NCI-H146 treated with DMSO at 0.1 percent for 48 hours (cell line): ENCODE data around the gene FMO1.
A peak's percentile ranks its signal among the peaks of the same experiment; 100 is the strongest.
"Not testable (repeated sequence)": the region's sequence is repeated elsewhere in the genome, so short reads cannot be mapped to it uniquely, and the experiment has no call there.

ENCODE experiments used
- DNase-seq: peaks from one replicate; lab custom pipeline; 2025; ENCODE audit not compliant: unreplicated experiment; lab: John Stamatoyannopoulos, UW

Gene FMO1

GRCh38 chr1:171279234-171279633 is 30.9 kb downstream of the FMO1 start:
- DNase-seq = no peak

GRCh38 chr1:171279678-171280077 is 31.4 kb downstream of the FMO1 start:
- DNase-seq = no peak

DNA sequence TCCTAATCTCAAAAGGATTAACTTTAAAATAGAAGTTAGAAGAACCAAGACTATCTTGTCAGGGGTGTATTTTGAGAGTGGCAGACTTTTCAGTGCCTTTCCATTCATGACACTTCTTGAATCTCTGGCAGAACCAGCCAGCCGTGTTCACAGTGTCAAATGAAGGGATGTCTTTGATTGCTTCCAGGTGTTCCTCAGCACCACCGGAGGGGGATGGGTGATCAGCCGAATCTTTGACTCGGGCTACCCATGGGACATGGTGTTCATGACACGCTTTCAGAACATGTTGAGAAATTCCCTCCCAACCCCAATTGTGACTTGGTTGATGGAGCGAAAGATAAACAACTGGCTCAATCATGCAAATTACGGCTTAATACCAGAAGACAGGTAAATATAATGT is 32.3 kb downstream of the FMO1 start:
- DNase-seq = no peak

GRCh38 chr1:171286032-171286705 is 37.9 kb downstream of the FMO1 start:
- DNase-seq = no peak

GRCh38 chr1:171290621-171291020 is 42.3 kb downstream of the FMO1 start:
- no peak for DNase-seq

- no peak for DNase-seq
Measured at GRCh38 chr1:171292799-171293198, 44.5 kb downstream of the FMO1 start.

- not testable (repeated sequence) for DNase-seq
Measured at GRCh38 chr1:171295383-171295782, 47.1 kb downstream of the FMO1 start.

- no peak for DNase-seq
Measured at GRCh38 chr1:171295821-171296220, 47.5 kb downstream of the FMO1 start.

DNA sequence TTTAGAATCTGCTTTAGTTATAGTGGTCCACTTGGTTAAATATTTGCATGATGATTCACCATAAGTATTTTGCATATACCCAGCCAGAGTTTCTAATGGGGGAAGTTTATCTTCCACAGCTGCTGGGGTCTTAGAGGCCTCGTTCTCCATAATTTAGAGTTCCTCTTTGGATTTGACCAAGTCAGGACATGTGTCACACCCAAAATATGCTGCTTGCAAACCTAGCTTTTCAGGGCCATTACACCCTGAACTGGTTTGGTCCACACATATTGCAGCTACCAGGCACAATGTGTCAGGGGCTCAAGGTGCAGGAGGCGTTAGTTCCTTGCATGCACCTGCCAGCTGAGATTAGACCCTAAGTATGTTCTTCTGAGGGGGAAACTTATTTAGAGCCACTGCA is 48.6 kb downstream of the FMO1 start:
- no peak for DNase-seq

GRCh38 chr1:171298696-171299095 is 50.4 kb downstream of the FMO1 start:
- DNase-seq = no peak

DNA sequence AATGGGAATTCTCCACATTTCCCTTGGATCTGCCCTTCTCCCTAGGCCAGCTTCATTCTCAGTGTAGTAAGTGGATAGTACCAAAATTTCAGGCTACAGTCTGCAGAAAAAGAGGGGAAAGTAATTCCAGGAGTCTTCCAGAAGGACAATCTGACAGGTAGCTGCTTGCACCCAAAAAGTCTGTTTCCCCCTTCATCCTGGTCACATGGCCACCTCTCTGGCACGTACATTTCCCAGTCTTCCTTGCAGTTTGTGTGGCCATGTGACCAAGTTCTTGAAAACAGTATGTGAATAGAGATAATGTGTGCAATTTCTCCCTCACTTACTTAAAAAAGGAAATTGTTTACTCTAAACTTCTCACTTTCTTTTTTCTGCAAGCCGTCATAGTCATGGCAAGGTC is 51.0 kb downstream of the FMO1 start:
- DNase-seq = no peak

DNA sequence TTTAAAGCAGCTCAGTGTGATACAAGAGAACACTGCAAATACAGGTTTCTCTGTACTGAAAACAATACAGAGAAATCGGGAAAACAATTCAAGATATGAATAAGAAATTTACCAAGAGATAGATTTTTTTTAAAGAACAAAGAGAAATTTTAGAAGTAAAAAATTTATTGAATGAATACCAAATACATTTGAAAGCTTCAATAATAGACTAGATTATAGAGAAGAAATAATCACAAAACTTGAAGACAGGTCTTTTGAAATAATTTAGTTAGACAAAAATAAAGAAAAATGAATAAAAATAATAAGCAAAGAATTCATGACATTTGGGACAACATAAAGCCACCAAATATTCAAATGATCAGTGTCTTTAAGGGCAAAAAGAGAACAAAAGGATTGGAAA is 52.1 kb downstream of the FMO1 start:
- no peak for DNase-seq

DNA sequence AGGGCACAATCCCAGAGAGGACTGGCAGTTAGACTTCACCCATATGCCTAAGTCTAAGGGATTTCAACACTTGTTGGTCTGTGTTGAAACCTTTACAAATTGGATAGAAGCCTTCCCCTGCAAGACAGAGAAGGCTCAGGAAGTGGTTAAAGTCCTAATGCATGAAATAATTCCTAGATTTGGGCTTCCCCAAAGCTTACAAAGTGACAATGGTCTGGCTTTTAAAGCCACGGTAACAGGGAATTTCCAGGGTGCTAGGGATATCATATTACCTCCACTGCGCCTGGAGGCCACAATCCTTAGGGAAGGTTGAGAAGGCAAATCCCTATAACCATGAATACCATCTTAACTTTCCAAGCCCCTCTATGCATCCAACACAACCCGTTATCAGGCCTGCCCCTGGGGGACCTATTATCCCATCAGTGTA is 62.4 kb downstream of the FMO1 start:
- no peak for DNase-seq

GRCh38 chr1:171311771-171312558 is 63.7 kb downstream of the FMO1 start:
- DNase-seq = no peak

DNA sequence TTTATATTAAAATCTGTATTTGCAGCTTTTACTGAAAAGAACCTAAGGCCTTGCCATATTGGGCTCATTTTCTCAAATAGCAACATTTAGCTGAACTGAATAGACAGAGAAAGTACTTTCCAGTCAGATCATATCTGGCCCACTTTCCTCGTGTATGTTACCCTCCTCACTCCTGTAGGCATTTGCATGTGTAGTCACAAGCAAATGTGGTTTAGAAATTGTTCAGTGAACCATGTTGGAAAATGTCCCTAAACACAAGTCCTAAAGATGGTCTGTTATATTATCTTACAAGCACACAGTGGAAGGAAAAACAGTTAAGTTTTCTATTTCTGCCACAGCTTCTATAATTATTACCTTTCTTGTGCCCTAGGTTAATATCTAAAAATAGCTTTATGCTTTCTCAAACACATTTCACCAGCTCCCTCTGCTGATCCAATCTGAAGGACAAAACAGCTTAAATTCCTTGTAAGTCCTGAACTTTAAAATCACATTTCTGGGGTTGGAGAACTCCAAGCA is 65.1 kb downstream of the FMO1 start:
- DNase-seq = no peak

- peak; percentile 38 for DNase-seq
Measured at GRCh38 chr1:171313835-171314320, 65.6 kb downstream of the FMO1 start, which contains the start of gene FMO4. Gene FMO4, plus strand, starts transcription at chr1:171314183. Its CDS starts 5,643 bp downstream, at chr1:171319826.

GRCh38 chr1:171329251-171329650 is 81.0 kb downstream of the FMO1 start:
- DNase-seq = no peak

GRCh38 chr1:171334024-171334640 is 85.8 kb downstream of the FMO1 start:
- DNase-seq = no peak
